ENCODE measurements around the gene APOB. TPM values are rescaled to one million over a fixed set of nuclear protein-coding genes. Genes with fewer than 3 reads are reported as not detected.
A peak's percentile ranks its signal among the peaks of the same experiment; 100 is the strongest.

APOB gene, protein sequence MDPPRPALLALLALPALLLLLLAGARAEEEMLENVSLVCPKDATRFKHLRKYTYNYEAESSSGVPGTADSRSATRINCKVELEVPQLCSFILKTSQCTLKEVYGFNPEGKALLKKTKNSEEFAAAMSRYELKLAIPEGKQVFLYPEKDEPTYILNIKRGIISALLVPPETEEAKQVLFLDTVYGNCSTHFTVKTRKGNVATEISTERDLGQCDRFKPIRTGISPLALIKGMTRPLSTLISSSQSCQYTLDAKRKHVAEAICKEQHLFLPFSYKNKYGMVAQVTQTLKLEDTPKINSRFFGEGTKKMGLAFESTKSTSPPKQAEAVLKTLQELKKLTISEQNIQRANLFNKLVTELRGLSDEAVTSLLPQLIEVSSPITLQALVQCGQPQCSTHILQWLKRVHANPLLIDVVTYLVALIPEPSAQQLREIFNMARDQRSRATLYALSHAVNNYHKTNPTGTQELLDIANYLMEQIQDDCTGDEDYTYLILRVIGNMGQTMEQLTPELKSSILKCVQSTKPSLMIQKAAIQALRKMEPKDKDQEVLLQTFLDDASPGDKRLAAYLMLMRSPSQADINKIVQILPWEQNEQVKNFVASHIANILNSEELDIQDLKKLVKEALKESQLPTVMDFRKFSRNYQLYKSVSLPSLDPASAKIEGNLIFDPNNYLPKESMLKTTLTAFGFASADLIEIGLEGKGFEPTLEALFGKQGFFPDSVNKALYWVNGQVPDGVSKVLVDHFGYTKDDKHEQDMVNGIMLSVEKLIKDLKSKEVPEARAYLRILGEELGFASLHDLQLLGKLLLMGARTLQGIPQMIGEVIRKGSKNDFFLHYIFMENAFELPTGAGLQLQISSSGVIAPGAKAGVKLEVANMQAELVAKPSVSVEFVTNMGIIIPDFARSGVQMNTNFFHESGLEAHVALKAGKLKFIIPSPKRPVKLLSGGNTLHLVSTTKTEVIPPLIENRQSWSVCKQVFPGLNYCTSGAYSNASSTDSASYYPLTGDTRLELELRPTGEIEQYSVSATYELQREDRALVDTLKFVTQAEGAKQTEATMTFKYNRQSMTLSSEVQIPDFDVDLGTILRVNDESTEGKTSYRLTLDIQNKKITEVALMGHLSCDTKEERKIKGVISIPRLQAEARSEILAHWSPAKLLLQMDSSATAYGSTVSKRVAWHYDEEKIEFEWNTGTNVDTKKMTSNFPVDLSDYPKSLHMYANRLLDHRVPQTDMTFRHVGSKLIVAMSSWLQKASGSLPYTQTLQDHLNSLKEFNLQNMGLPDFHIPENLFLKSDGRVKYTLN (N-terminal part only)
- total RNA-seq (2021) (1.4 to 1.6 TPM (median 1.5 TPM) in 3 replicates), Bru-seq, nascent RNA (percentile 16 among the genes with signal in this experiment)
- long read RNA-seq, experiment 1, partial matches to known transcripts, result 2 of 2 reads
- long read RNA-seq, experiment 1, other reads (novel, unspliced or antisense), result 0 of 2 reads
- long read RNA-seq, experiment 2, result 0 reads
- long read RNA-seq, experiment 3, result 0 reads

DNA sequence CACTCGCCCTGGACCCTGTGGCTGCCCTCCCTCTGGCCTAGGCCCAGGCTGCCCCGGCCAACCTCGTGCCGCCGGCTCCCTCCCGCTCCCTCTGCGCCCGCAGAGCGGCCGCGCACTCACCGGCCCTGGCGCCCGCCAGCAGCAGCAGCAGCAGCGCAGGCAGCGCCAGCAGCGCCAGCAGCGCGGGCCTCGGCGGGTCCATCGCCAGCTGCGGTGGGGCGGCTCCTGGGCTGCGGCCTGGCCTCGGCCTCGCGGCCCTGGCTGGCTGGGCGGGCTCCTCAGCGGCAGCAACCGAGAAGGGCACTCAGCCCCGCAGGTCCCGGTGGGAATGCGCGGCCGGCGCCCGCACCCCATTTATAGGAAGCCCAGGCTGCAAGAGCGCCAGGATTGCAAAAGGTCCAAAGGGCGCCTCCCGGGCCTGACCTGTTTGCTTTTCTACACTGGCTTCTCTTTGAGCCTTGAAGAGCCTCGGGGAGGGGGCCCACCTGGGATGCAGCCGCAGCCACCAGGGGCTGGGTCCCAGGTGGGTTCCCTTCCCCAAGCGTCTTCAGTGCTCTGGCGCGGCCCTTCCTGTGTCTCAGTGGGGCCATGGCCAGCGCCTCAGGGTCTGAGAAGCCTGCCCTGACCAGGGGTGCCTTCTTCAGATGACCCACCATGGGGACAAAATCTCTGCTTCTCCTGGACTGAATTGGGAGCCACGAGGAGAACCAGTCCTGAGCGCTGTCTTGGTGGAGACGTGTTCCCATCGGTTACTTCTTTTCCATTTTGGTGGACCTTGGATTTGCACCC is at the start of gene APOB:
Gene APOB, minus strand, starts transcription at position 330 of the 789 bp plus-strand sequence. Its CDS starts 128 bp downstream, at position 202.
- DNase-seq (ENCODE audit: low spot score) (peak; percentile 69), ATAC-seq (peak; percentile 79)
- no peaks in the 10 kb centered on the region for H3K36me3 Mint-ChIP-seq
- peak within 1 kb of the TSS; percentile 94 for H3K4me3 Mint-ChIP-seq
- no peaks in the 10 kb centered on the region for H3K9me3 Mint-ChIP-seq
- peaks cover 40% of the 10 kb centered on the region for H3K4me1 Mint-ChIP-seq
- H3K27me3 Mint-ChIP-seq (ENCODE audit: low read depth), result peaks cover 16% of the 10 kb centered on the region
- H3K27ac Mint-ChIP-seq, result no peak within 1 kb of the TSS
- POLR2A ChIA-PET, result no interaction called here
- CTCF ChIA-PET, result interaction anchor here (0.9 to 4.4 kb wide), 14 partner anchors 9 to 382 kb away, joined by 3 to 42 read pairs (median 4); partner anchors contain the start of gene TDRD15
- TF ChIP-seq SP1 (CRISPR knock-in tag; conservative IDR thresholded peaks at IDR 0.05) (no peak), SMAD3 (CRISPR knock-in tag; IDR thresholded peaks at IDR 0.05; ENCODE audit: borderline replicate concordance) (0 out of 2 replicates have a peak, but pooled peaks have one; percentile 59), FOXP1 (CRISPR knock-in tag; IDR thresholded peaks at IDR 0.05; ENCODE audit: borderline replicate concordance) (peak; percentile 90), CREM (CRISPR knock-in tag; IDR thresholded peaks at IDR 0.05) (peak; percentile 66; the same call in 1 of the 2 replicates), GABPB1 (CRISPR knock-in tag; IDR thresholded peaks at IDR 0.05) (peak; percentile 88), ZNF671 (CRISPR knock-in tag; IDR thresholded peaks at IDR 0.05) (no peak), ETV6 (CRISPR knock-in tag; IDR thresholded peaks at IDR 0.05) (0 out of 2 replicates have a peak, but pooled peaks have one; percentile 51), ZNF317 (CRISPR knock-in tag; IDR thresholded peaks at IDR 0.05; ENCODE audit: borderline replicate concordance, low read depth) (0 out of 2 replicates have a peak, but pooled peaks have one; percentile 15), KAT7 (CRISPR knock-in tag; IDR thresholded peaks at IDR 0.05; ENCODE audit: borderline replicate concordance) (peak; percentile 94; the same call in 1 of the 2 replicates)
- TF ChIP-seq, protein P1, sequence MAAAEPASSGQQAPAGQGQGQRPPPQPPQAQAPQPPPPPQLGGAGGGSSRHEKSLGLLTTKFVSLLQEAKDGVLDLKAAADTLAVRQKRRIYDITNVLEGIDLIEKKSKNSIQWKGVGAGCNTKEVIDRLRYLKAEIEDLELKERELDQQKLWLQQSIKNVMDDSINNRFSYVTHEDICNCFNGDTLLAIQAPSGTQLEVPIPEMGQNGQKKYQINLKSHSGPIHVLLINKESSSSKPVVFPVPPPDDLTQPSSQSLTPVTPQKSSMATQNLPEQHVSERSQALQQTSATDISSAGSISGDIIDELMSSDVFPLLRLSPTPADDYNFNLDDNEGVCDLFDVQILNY (CRISPR knock-in tag; IDR thresholded peaks at IDR 0.05), result 0 out of 2 replicates have a peak, but pooled peaks have one; percentile 57
- TF ChIP-seq, protein P2, sequence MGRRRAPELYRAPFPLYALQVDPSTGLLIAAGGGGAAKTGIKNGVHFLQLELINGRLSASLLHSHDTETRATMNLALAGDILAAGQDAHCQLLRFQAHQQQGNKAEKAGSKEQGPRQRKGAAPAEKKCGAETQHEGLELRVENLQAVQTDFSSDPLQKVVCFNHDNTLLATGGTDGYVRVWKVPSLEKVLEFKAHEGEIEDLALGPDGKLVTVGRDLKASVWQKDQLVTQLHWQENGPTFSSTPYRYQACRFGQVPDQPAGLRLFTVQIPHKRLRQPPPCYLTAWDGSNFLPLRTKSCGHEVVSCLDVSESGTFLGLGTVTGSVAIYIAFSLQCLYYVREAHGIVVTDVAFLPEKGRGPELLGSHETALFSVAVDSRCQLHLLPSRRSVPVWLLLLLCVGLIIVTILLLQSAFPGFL (CRISPR knock-in tag; IDR thresholded peaks at IDR 0.05; ENCODE audit: borderline replicate concordance), result no peak; the same call in 1 of the 2 replicates

DNA sequence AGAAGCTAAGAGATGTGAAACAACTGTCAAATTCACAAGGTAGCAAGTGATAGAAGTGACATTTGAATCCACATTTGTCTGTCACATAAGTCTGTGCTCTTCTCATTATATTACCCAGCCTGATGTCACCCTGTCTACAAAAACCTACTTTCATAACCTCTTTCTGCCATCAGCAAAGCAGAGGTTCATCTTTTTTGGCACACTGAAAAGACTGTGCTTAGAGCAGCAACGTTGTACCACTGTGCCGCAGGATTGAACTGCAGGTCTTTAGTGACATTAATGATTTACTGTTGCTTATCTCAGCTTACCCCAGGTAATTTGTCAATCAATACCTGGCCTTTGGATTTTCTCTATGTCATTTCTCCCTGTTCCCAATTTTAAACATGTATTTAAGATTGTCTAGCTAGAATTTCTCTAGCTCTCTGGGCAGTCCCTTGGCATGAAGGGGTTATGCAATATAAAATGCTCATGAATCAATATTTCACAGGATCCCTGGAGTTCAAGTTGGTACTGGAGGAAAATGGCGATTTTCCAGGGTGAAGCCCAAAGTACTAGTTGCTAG is 48.5 kb upstream of the APOB start:
- no peak overlapping the region for H3K4me3 Mint-ChIP-seq
- DNase-seq (ENCODE audit: low spot score), result no peak
- ChIA-PET CTCF (no interaction called here), POLR2A (no interaction called here)
- peaks cover 20% of the 10 kb centered on the region for H3K4me1 Mint-ChIP-seq
- ATAC-seq, result no peak
- H3K36me3 Mint-ChIP-seq, result no peaks in the 10 kb centered on the region
- H3K9me3 Mint-ChIP-seq, result no peaks in the 10 kb centered on the region
- no peaks in the 10 kb centered on the region for H3K27me3 Mint-ChIP-seq (ENCODE audit: low read depth)
- H3K27ac Mint-ChIP-seq, result no peak overlapping the region
- TF ChIP-seq, protein P3, sequence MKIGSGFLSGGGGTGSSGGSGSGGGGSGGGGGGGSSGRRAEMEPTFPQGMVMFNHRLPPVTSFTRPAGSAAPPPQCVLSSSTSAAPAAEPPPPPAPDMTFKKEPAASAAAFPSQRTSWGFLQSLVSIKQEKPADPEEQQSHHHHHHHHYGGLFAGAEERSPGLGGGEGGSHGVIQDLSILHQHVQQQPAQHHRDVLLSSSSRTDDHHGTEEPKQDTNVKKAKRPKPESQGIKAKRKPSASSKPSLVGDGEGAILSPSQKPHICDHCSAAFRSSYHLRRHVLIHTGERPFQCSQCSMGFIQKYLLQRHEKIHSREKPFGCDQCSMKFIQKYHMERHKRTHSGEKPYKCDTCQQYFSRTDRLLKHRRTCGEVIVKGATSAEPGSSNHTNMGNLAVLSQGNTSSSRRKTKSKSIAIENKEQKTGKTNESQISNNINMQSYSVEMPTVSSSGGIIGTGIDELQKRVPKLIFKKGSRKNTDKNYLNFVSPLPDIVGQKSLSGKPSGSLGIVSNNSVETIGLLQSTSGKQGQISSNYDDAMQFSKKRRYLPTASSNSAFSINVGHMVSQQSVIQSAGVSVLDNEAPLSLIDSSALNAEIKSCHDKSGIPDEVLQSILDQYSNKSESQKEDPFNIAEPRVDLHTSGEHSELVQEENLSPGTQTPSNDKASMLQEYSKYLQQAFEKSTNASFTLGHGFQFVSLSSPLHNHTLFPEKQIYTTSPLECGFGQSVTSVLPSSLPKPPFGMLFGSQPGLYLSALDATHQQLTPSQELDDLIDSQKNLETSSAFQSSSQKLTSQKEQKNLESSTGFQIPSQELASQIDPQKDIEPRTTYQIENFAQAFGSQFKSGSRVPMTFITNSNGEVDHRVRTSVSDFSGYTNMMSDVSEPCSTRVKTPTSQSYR (CRISPR knock-in tag; IDR thresholded peaks at IDR 0.05), result no peak
- TF ChIP-seq, protein P4, sequence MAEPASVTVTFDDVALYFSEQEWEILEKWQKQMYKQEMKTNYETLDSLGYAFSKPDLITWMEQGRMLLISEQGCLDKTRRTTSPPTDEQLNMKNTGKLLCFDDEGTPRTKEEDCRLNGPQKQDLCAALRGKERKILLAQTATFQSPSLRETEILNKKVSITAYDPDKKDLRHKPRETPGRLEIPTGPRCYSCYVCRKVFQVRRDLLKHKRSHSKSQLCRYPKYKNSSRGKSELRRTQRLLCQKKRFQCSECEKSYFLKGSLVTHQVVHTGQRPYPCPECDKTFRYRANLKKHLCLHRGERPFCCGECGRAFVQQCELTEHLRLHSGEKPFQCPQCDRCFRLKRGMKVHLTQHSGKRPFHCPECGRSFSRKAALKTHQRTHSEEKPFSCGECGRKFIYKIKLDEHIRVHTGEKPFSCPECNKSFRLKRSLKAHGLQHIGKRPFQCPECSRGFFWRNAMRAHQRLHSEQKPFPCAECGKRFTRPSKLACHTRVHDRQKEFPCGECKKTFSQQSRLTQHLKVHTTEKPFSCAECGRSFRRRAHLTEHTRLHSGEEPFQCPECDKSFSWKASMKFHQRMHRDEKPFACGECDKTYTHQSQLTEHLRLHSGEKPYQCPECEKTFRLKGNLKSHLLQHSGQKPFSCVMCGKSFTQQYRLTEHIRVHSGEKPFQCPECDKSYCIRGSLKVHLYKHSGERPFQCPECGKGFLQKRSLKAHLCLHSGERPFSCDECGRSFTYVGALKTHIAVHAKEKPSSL (CRISPR knock-in tag; conservative IDR thresholded peaks at IDR 0.05), result no peak
- TF ChIP-seq FOXJ3 (CRISPR knock-in tag; IDR thresholded peaks at IDR 0.05; ENCODE audit: borderline replicate concordance) (no peak), PRRX2 (CRISPR knock-in tag; IDR thresholded peaks at IDR 0.05) (no peak), TEAD4 (CRISPR knock-in tag; IDR thresholded peaks at IDR 0.05) (no peak), FOXK1 (CRISPR knock-in tag; IDR thresholded peaks at IDR 0.05) (no peak), ELF4 (CRISPR knock-in tag; IDR thresholded peaks at IDR 0.05; ENCODE audit: low read depth) (no peak)
